ENCODE data around the gene IRAK3.

- TF ChIP-seq, protein P1, sequence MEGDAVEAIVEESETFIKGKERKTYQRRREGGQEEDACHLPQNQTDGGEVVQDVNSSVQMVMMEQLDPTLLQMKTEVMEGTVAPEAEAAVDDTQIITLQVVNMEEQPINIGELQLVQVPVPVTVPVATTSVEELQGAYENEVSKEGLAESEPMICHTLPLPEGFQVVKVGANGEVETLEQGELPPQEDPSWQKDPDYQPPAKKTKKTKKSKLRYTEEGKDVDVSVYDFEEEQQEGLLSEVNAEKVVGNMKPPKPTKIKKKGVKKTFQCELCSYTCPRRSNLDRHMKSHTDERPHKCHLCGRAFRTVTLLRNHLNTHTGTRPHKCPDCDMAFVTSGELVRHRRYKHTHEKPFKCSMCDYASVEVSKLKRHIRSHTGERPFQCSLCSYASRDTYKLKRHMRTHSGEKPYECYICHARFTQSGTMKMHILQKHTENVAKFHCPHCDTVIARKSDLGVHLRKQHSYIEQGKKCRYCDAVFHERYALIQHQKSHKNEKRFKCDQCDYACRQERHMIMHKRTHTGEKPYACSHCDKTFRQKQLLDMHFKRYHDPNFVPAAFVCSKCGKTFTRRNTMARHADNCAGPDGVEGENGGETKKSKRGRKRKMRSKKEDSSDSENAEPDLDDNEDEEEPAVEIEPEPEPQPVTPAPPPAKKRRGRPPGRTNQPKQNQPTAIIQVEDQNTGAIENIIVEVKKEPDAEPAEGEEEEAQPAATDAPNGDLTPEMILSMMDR (IDR thresholded peaks at IDR 0.05; ENCODE audit: insufficient read depth, low read length, poor library complexity, severe bottlenecking) = no peak
- no peak for TF ChIP-seq EZH2phosphoT487 (conservative IDR thresholded peaks at IDR 0.05; ENCODE audit: low read length)
These were observed 101.7 kb downstream of the IRAK3 start for GRCh38 chr12:66290716-66291200.

Measured in SU-DHL-6 (cell line).